CD4-positive, alpha-beta T cell (primary cell): ENCODE data around the gene NPBWR2. TPM values are rescaled to one million over a fixed set of nuclear protein-coding genes. Genes with fewer than 3 reads are reported as not detected.

Experiments
- ATAC-seq: fragments of 200-7000 bp; cut with Tn5 transposase; one replicate; pipeline ENCODE4 v1.10.0; 2022; ENCODE audit warnings: mild to moderate bottlenecking; ENCODE audit not compliant: poor library complexity
- CTCF ChIA-PET: fragments of 350-600 bp; sonication (Branson Sonifier 250); formaldehyde crosslinking; loops from one replicate; lab custom pipeline; 2021; ENCODE audit warnings: antibody characterized with exemption, inconsistent platforms; lab: Charles Lee
- POLR2A ChIA-PET: fragments of 350-600 bp; sonication (Branson Sonifier 250); formaldehyde crosslinking; loops from one replicate; lab custom pipeline; 2021; ENCODE audit warnings: antibody characterized with exemption, inconsistent platforms; lab: Charles Lee
- DNase-seq, 14 experiments: peaks; one replicate each; pipeline ENCODE4 v3.0.0-alpha.2; 2013 to 2020; ENCODE audit warnings: mixed read lengths in 2 of 14
- H3K27ac ChIP-seq, 2 donors: one replicate each; pipeline versions ENCODE4 v1.5.1 to v1.7.0; 2013; ENCODE audit warnings: low read length in 2 of 2, low read depth in 1 of 2, mild to moderate bottlenecking in 1 of 2
- H3K27me3 ChIP-seq, 2 experiments: 1 replicate in 1 of 2; 2 replicates in 1 of 2; pipeline versions ENCODE4 v1.6.1 to v1.7.0; 2013; ENCODE audit warnings: low read length in 2 of 2, control low read depth in 1 of 2, mild to moderate bottlenecking in 1 of 2, moderate library complexity in 1 of 2; ENCODE audit not compliant: insufficient read depth in 2 of 2, control insufficient read depth in 1 of 2
- H3K36me3 ChIP-seq: one replicate; pipeline ENCODE4 v1.6.1; 2013; ENCODE audit warnings: low read length, control low read depth; ENCODE audit not compliant: insufficient read depth
- H3K4me1 ChIP-seq: one replicate; pipeline ENCODE4 v1.6.1; 2013; ENCODE audit warnings: low read length, control low read depth; ENCODE audit not compliant: insufficient read depth
- H3K4me3 ChIP-seq: one replicate; pipeline ENCODE4 v1.5.1; 2013; ENCODE audit warnings: mild to moderate bottlenecking, low read length, moderate library complexity
- H3K9me3 ChIP-seq, 2 experiments: 1 replicate in 1 of 2; 2 replicates in 1 of 2; pipeline versions ENCODE4 v1.6.1 to v1.7.0; 2013; ENCODE audit warnings: low read length in 2 of 2, mild to moderate bottlenecking in 2 of 2, control low read depth in 1 of 2, moderate library complexity in 1 of 2; ENCODE audit not compliant: control insufficient read depth in 1 of 2, insufficient read depth in 1 of 2
- H3K27ac Mint-ChIP-seq: one replicate; pipeline ENCODE4 v1.8.0; 2020; ENCODE audit warnings: mixed read lengths
- H3K27me3 Mint-ChIP-seq: one replicate; pipeline ENCODE4 v1.8.0; 2021; ENCODE audit warnings: mixed read lengths
- H3K36me3 Mint-ChIP-seq: one replicate; pipeline ENCODE4 v1.8.0; 2021; ENCODE audit warnings: low read depth, mixed read lengths
- H3K4me1 Mint-ChIP-seq: one replicate; pipeline ENCODE4 v1.8.0; 2021; ENCODE audit warnings: low read depth, mixed read lengths
- H3K4me3 Mint-ChIP-seq: one replicate; pipeline ENCODE4 v1.8.0; 2020; ENCODE audit warnings: mild to moderate bottlenecking, mixed read lengths
- H3K9me3 Mint-ChIP-seq: one replicate; pipeline ENCODE4 v1.8.0; 2020; ENCODE audit warnings: mixed read lengths
- CTCF ChIP-seq: fragments of 200-600 bp; IDR thresholded peaks from one replicate; pipeline ENCODE4 v1.8.0; 2022; ENCODE audit warnings: antibody characterized with exemption, mild to moderate bottlenecking
- intact Hi-C, 2 experiments: fragments of 100-400 bp; cut with DNase I in 1 of 2; cut with micrococcal nuclease in 1 of 2; formaldehyde crosslinking; loops; one replicate each; pipeline versions ENCODE4 v1.15.1 to v1.9.0; 2023 to 2025; cut with DNase I, micrococcal nuclease
- total RNA-seq, 174 experiments: library from RNA in 2 of 174; stranded (reverse) in 2 of 174; gene quantifications; one replicate each; pipeline ENCODE4 v1.2.3 and lab custom pipeline; 2021 to 2026

The NPBWR2 gene
- total RNA-seq, 2 experiments from 2014 or later = 0.38 to 0.47 TPM

DNA sequence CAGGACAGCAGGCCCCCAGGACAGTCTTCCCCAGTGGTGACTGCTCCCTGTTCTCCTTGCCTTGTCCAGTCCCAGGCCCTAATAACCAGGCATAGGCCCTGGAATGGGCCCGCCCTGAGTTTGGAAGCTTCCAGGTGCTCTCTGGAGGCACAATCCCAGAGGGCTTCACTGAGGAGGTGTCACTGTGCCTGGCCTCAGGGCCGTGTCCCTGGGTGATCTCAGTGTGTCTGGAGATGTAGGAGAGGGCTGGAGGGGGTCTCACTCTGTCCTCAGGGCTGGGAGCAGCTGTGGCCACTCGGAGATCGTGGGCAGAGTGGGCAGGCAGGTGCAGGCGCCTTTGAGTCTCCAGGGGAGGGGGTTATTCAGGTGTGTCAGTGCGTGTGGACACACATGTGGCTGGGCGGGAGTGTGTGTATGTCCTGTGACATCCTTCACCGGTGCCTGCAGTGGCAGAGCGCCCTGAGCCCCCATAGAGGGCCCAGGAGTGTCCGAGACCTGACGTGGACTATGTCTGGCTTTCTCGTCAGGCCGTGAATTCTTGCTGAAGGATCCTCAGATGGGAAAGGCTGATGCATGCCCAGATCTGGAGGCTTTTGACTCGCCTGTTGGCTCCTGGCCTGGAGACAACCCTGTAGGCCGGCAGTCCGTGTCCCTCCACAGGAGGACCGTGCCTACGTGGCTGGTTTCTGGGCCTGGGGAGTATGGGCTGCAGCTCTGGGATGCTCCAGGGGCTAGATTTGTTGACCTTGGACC lies 5.5 kb upstream of the NPBWR2 start:
- Mint-ChIP-seq H3K27ac (no peak overlapping the region), H3K9me3 (no peaks in the 10 kb centered on the region), H3K36me3 (no peaks in the 10 kb centered on the region), H3K4me3 (no peak overlapping the region), H3K27me3 (no peaks in the 10 kb centered on the region), H3K4me1 (no peaks in the 10 kb centered on the region)
- ATAC-seq (no peak), DNase-seq (peak in 1 of 14 experiments; percentile 19)
- no peak overlapping the region for H3K27ac ChIP-seq
- intact Hi-C loops = no loop called here
- H3K9me3 ChIP-seq = no peaks in the 10 kb centered on the region
- no peaks in the 10 kb centered on the region for H3K36me3 ChIP-seq
- ChIA-PET POLR2A (no interaction called here), CTCF (no interaction called here)
- H3K27me3 ChIP-seq = no peaks in the 10 kb centered on the region
- H3K4me3 ChIP-seq = no peak overlapping the region
- no peak for TF ChIP-seq CTCF
- no peaks in the 10 kb centered on the region for H3K4me1 ChIP-seq

GRCh38 chr20:64111841-64112641 lies 4.7 kb upstream of the NPBWR2 start:
- intact Hi-C loops = no loop called here
- no peaks in the 10 kb centered on the region for H3K4me1 Mint-ChIP-seq
- no peak for TF ChIP-seq CTCF
- no peaks in the 10 kb centered on the region for H3K9me3 ChIP-seq
- ATAC-seq (no peak), DNase-seq (peak in 1 of 14 experiments; percentile 20)
- H3K9me3 Mint-ChIP-seq = no peaks in the 10 kb centered on the region
- no peaks in the 10 kb centered on the region for H3K27me3 Mint-ChIP-seq
- ChIA-PET CTCF (no interaction called here), POLR2A (no interaction called here)
- H3K36me3 ChIP-seq = no peaks in the 10 kb centered on the region
- H3K4me3 Mint-ChIP-seq = no peak overlapping the region
- H3K27ac ChIP-seq = no peak overlapping the region
- no peak overlapping the region for H3K27ac Mint-ChIP-seq
- H3K27me3 ChIP-seq = no peaks in the 10 kb centered on the region
- no peaks in the 10 kb centered on the region for H3K36me3 Mint-ChIP-seq
- no peak overlapping the region for H3K4me3 ChIP-seq
- no peaks in the 10 kb centered on the region for H3K4me1 ChIP-seq

- peak in 1 of 14 experiments; percentile 28 for DNase-seq
- no peaks in the 10 kb centered on the region for H3K4me1 ChIP-seq
- H3K27ac Mint-ChIP-seq = no peak overlapping the region
- CTCF ChIA-PET = no interaction called here
- H3K27me3 ChIP-seq = no peaks in the 10 kb centered on the region
- H3K4me1 Mint-ChIP-seq = no peaks in the 10 kb centered on the region
- no peaks in the 10 kb centered on the region for H3K9me3 Mint-ChIP-seq
- TF ChIP-seq CTCF = no peak
- no peak overlapping the region for H3K4me3 Mint-ChIP-seq
- H3K27me3 Mint-ChIP-seq = no peaks in the 10 kb centered on the region
- no peaks in the 10 kb centered on the region for H3K9me3 ChIP-seq
- no peak for ATAC-seq
- intact Hi-C loops = no loop called here
- POLR2A ChIA-PET = no interaction called here
- no peak overlapping the region for H3K4me3 ChIP-seq
- no peak overlapping the region for H3K27ac ChIP-seq
- no peaks in the 10 kb centered on the region for H3K36me3 ChIP-seq
- H3K36me3 Mint-ChIP-seq = no peaks in the 10 kb centered on the region
These were observed 3.2 kb upstream of the NPBWR2 start for GRCh38 chr20:64110411-64111068.
